CD4-positive, alpha-beta T cell treated with Interleukin-4 for 1 hour (primary cell): ENCODE data around the gene SAMD10.
"Not testable (repeated sequence)": the region's sequence is repeated elsewhere in the genome, so short reads cannot be mapped to it uniquely, and the experiment has no call there.

Source experiments
- DNase-seq, 2 donors: peaks; one replicate each; pipeline ENCODE4 v3.0.0-alpha.2; 2020 to 2022

Gene SAMD10

DNA sequence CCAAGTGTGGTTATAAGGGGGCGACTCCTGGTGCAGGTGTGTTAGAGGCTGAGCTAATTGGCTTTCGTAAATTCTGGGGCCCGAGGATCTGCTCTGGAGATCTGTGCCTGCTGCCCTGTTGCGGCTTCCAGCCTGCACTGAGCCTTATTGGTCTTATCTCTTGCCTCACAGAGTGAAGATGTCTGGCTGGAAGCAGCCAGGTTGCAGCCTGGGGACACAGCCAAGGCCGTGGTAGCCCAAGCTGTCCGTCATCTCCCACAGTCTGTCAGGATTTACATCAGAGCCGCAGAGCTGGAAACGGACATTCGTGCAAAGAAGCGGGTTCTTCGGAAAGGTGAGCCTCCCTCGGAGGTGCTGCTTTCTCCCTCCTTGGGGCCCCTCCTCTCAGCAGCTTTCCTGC, 21.5 kb upstream of the SAMD10 start:
- DNase-seq: no peak

DNA sequence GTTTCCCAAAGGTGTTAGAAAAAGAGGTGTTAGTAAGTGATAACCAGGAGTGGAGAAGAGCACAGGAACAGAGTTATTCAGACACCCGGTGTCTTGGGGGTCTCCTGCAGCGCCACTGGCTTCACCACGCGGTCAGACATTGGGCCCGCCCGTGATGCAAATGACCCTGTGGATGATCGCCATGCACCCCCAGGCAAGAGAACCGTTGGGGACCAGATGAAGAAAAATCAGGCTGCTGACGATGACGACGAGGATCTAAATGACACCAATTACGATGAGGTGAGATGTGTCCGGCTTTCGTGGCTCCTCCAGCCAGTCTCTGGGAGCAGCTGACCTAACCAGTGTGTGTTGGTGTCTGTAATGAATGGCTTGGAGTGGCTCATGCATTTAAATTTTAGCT, 3.5 kb upstream of the SAMD10 start:
- no peak for DNase-seq

- DNase-seq: peak; percentile 94 to 96
Measured at GRCh38 chr20:63980806-63981728, 1.6 kb upstream of the SAMD10 start, which contains the start of gene PRPF6. TSS of gene PRPF6 (plus strand) at chr20:63981132. CDS start at chr20:63981246, 114 bp downstream.

DNA sequence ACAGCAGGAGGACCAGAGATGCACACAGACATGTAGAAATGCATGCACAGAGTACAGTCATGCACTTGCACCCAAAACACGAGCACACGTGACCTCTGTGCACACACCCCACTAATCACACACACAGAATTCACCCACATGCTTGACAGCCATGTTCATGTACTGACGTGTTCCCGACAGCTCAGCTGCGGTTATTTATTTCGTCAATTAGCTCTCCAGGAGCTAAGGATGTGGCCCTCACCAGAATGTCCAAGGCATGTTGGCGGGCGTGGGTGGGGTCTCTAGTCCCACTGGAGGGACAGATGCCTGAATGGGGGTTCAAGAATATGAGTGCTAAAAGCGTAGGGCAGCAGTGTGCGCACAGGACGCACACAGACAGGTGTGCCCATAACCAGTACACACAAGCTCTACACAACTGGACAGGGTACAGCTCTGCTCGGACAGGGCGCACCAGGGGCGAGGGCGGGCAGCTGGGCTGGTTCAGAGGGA, 919 bp upstream of the SAMD10 start:
- DNase-seq: peak in 1 of 2 donors; percentile 49

DNA sequence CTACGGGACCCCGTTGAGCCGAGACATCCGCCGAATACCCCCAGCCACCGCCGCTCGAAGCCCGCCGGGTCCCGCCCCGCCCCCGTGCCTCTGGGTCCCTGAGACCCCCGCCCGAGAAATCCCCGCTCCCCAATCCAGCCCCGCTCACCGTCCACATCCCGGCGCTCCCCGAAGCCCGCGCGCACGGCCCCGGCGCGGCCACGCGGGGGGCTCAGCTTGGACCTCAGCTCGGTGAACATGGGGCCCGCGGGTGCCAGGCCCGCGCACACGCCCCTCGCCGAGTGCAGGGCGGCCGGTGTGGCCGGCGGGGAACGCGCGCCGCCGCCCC, 249 bp downstream of the SAMD10 start:
- DNase-seq: no peak

DNA sequence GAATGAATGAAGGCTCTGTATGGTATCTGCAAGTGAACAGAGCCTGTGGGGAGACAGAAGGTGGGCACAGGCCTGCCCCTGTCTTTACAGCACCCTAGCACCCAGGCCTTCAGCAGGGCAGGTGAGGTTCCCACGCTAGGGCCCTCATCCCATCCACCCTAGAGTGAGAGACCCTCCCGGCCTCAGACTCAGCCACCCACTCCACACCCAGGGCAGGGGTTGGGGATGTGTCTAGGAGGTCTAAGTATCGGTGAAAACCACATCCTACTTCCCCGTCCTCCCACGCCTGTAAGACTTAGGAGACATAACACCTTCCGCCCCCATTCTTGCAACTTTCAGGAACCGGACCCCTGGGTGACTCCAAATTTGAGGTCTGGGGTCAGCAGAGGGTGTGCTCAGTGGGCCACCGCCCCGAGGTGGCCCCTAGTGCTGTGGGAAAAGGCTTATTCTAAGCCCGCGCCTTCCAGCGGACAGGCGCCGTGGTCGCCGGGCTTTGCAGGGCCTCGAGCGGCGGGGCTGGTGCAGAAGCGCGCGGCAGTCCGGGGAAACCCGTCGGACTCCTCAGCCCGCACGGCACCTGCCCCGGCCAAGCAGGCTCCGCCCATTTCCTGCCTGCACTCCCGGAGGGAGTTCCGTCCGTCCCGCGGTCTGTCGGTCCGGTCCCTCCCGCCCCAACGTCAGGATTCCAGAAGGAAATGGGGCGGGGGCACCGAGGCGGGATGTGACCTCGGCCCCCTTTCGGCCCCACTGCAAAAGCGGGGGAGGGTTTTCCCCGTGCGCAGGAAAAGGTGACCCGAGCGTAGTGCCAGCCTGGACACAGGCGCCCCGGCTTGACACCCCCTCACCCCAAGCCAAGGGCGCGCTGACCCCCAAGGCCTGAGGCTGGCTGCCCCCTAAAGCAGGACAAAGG, 868 bp downstream of the SAMD10 start:
- DNase-seq: peak; percentile 54 to 60

DNA sequence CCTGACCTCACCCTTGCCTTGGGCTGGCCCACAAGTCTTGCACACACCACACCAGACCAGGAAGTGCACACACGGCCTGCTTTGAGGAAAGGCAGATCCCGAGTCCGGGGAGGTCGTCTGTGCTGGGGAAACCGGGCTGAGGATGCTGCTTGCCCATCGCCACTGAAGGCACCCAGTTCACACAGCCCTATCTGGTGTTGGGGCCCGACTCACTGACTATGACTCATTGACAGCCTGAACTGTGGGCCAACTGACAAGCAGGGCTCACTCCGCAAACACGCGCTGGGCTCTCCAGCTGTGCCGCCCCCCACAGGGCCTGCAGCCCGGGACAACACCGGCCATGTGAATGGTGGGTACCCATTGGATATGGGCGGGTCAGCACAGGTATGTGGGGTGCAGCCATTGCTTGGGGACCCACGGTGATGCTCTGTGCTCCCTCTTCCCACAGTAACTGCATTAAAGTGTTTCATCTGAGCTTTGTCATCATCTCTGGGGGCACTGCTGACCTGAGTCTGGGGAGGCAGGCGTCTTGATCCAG, 1.6 kb downstream of the SAMD10 start:
- peak; percentile 24 to 39 for DNase-seq

GRCh38 chr20:63976980-63977738, 2.3 kb downstream of the SAMD10 start:
- no peak for DNase-seq

DNA sequence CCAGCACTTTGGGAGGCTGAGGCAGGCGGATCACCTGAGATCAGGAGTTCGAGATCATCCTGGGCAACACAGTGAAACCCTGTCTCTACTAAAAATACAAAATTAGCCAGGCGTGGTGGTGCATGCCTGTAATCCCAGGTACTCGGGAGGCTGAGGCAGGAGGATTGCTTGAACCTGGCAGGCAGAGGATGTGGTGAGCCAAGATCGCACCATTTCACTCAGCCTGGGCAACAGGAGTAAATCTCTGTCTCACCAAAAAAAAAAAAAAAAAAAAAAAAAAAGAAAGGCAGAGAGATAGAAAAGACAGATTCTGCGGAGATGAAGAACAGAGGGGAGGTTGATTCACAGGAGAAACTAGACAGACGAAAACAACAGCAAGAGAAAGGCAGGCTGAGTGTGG, 2.9 kb downstream of the SAMD10 start:
- DNase-seq: not testable (repeated sequence)

- no peak for DNase-seq
Measured at GRCh38 chr20:63974402-63975200, 4.8 kb downstream of the SAMD10 start.

DNA sequence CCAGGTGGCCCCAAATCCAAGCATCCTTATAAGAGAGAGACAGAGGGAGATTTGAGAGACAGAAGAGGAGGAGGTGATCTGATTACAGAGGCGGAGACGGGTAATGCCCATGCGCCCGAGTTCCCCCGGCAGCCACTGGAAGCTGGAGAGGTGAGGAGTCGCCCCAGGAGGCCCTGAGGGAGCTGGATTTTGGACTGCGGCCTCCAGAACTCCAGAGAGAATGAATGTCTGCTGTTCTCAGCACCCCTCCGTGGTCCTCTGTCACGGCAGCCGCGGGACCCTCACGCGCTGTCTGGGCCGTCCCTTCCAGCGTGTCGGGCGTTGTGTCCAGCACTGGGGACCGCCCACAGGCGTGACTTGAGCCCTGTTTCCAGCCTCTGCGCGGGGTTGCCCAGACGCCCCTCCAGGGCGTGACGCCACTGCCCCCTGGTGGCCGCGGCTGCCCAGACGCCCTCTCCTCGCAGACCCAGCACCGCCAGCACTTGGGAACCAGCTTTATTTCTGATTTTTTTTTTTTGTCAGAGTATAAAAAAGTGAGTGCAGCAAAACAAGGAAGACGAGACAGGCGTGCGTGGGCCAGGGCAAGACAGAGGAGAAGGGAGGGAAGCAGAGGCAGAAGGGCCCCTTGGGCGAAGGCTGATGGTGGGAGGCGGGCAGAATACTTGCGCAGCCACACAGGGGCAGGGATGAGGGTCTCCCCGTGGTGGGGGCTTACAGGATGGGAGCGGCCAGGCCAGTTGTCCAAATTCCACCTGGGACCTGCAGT, 5.6 kb downstream of the SAMD10 start:
- DNase-seq: peak; percentile 75 to 80

GRCh38 chr20:63973160-63973479, 6.3 kb downstream of the SAMD10 start:
- DNase-seq: no peak

- no peak for DNase-seq
Measured at GRCh38 chr20:63972312-63973159, 6.9 kb downstream of the SAMD10 start.

DNA sequence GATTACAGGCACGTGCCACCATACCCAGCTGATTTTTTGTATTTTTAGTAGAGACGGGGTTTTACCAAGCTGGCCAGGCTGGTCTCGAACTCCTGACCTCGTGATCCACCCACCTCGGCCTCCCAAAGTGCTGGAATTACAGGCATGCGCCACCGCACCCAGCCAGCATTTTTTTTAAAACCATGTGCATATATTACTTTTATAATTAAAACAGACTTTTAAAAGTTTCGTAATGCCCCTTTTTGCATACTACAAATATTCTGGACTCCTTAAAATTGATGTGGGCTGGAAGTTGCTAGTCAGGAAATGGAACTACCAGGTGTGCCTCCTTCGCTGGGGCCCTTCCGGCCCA, 7.5 kb downstream of the SAMD10 start:
- DNase-seq: not testable (repeated sequence)

DNA sequence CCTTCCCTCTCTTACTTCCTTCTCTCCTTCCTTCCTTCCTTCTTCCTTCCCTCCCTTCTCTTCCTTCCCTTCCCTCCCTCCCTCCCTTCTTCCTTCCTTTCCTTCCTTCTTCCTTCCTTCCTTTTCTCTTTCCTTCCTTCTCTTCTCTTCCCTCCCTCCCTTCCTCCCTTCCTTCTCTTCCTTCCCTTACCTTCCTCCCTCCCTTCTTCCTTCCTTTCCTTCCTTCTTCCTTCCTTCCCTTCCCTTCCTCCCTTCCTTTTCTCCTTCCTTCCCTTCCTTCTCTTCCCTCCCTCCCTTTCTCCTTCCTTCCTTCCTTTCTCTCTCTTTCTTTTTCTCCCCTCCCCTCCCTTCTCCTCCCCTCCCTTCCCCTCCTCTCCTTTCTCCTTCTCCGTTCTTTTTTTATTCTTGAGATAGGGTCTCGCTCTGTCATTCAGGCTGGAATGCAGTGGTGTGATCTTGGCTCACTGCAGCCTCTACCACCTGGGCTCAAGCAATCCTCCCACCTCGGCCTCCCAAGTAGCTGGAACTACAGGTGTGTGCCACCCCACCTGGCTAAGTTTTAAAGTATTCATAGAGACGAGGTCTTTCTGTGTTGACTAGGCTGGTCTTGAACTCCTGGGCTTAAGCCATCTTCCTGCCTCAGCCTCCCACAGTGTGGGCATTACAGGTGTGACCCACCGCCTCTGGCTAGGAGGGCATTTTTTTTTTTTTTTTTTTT, 8.6 kb downstream of the SAMD10 start:
- no peak for DNase-seq

DNA sequence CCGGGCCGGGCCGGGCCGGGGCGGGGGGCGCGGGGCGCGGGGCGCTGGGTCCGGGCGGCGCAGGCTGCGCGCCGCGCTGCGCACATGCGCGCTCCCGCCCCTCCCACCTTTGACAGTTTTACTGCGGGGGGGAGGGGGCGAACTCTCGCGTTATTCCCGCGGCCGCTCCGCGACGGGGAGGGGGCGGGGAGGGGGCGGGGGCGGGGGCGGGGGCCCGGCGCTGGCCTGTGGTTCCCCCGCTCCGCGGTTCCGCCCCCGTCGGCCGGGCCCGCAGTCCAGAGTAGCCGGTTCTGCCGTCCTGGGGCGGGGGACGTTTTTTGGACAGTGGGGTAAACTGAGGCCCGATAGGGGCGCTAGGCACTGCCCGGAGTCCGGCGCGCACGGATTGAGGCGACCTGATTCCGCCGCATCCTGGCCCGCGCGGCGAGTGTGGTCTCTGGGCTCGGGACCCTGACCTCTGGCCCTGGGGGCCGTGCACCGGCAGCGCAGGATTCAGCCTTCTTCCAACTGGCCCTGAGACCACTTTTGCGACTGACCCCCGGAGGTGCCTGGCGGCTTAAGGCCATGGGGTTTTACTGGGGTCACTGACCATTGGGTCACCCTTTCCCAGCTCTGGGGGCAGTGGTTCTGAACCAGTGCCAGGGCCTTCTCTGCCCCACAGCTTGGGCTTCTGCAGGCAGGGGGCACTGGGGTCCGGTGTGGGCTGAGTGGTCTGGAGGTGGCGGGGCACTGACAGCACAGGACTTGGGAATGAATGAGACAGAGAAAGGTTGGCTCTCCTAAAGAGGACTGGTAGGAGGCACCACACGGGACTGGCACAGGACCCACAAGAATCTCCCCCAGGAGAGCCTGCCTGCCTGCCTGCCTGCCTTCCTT, 9.4 kb downstream of the SAMD10 start, which contains the start of gene ZNF512B:
Gene ZNF512B (minus strand): TSS at position 93 of the 876 bp plus-strand sequence. CDS start 1,980 bp downstream, outside the sequence.
- peak; percentile 60 to 67 for DNase-seq

DNA sequence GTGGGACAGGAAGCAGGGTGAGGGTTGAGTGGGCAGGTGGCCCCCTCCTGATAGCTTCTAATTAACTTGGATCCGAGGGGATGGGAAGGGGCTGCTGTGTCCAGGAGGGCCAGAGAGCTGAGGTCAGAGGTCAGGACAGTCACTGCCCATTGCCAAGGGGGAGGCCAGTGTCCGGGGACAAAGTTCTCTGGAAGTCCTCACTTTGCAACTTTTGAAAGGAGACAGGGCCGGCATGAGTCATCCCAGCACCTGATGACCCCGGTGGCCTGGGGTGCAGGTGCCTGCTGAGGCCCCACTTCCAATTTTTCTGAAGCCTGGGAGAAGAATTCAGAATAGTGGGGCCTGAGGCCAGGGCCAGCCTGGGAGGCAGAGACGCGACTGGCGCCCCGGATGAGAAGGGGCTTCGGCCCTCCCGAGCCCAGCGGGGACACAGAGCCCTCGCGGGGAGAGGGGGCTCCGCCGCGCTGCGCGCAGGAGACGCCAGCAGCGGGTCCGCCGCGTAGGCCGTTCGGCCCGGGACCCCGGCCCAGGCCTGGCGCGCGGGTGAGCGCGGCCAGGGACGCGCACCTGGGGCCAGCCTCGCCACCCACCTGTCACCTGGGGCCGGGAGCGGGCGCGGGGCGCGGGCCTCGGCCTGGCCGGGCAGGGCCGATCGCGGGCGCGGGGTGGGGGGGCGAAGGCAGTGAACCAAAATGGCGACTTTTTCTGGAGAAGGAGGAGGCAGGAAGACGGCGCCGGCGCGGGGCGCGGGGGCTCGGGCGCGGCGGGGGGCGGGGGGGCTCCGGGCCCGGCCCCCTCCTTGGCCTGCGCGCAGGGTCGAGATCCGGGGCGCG, 10.3 kb downstream of the SAMD10 start:
- DNase-seq: peak in 1 of 2 donors; percentile 49
